Upper lobe of right lung (tissue), 1 donor: Measurements from ENCODE around the gene TASP1. TPM values are rescaled to one million over a fixed set of nuclear protein-coding genes. Genes with fewer than 3 reads are reported as not detected.

Source experiments
- ATAC-seq: fragments of 200-7000 bp; cut with Tn5 transposase; one replicate; pipeline ENCODE4 v1.9.1; 2020; ENCODE audit warnings: mild to moderate bottlenecking, moderate library complexity
- DNase-seq: peaks from one replicate; pipeline ENCODE4 v3.0.0-alpha.2; 2020
- H3K27ac ChIP-seq: fragments of 200-600 bp; one replicate; pipeline ENCODE4 v1.8.0; 2022
- H3K27me3 ChIP-seq: fragments of 200-600 bp; one replicate; pipeline ENCODE4 v1.8.0; 2022; ENCODE audit warnings: mild to moderate bottlenecking
- H3K36me3 ChIP-seq: fragments of 200-600 bp; one replicate; pipeline ENCODE4 v1.8.0; 2022
- H3K4me1 ChIP-seq: fragments of 200-600 bp; one replicate; pipeline ENCODE4 v1.8.0; 2022
- H3K4me3 ChIP-seq: fragments of 200-600 bp; one replicate; pipeline ENCODE4 v1.8.0; 2022; ENCODE audit warnings: mild to moderate bottlenecking
- H3K9me3 ChIP-seq: fragments of 200-600 bp; one replicate; pipeline ENCODE4 v1.8.0; 2022
- CTCF ChIP-seq: fragments of 200-600 bp; IDR thresholded peaks from one replicate; pipeline ENCODE4 v1.8.0; 2022; ENCODE audit warnings: antibody characterized with exemption
- intact Hi-C: fragments of 100-400 bp; cut with DNase I; formaldehyde crosslinking; loops from one replicate; pipeline ENCODE4 v1.11.0; 2022
- total RNA-seq: library from RNA; stranded (reverse); fragmentation: NEBNext Ultra II Directional; extraction: Animal tissue kit (Norgen Biotek cat#: 25700); gene quantifications from one replicate; pipeline ENCODE4 v1.2.1, GENCODE V29; 2021
- donor health status: DM: no; HTN: yes; CAD: no; lungs with severe emphysema.

TASP1 gene
- total RNA-seq, 1 donor from 2014 or later = 17.1 TPM

- intact Hi-C loops = no loop called here
These were observed 216.1 kb downstream of the TASP1 start for GRCh38 chr20:13422637-13423036.

GRCh38 chr20:13420625-13421024, 218.1 kb downstream of the TASP1 start:
- intact Hi-C loops = no loop called here
- TF ChIP-seq CTCF = no peak
- H3K4me1 ChIP-seq = peaks cover 9% of the 10 kb centered on the region
- no peaks in the 10 kb centered on the region for H3K36me3 ChIP-seq
- H3K27me3 ChIP-seq = no peaks in the 10 kb centered on the region
- no peak overlapping the region for H3K27ac ChIP-seq
- no peaks in the 10 kb centered on the region for H3K9me3 ChIP-seq
- ATAC-seq (no peak), DNase-seq (no peak)
- H3K4me3 ChIP-seq = no peak overlapping the region

More at GRCh38 chr20:13422637-13423036, 216.1 kb downstream of the TASP1 start:
- TF ChIP-seq CTCF = no peak
- H3K27me3 ChIP-seq = no peaks in the 10 kb centered on the region
- no peak overlapping the region for H3K27ac ChIP-seq
- ATAC-seq (no peak), DNase-seq (no peak)
- H3K4me1 ChIP-seq = peaks cover 9% of the 10 kb centered on the region
- no peak overlapping the region for H3K4me3 ChIP-seq
- H3K9me3 ChIP-seq = no peaks in the 10 kb centered on the region
- H3K36me3 ChIP-seq = no peaks in the 10 kb centered on the region

GRCh38 chr20:13419477-13419876, 219.3 kb downstream of the TASP1 start:
- intact Hi-C loops = no loop called here
- no peak for TF ChIP-seq CTCF
- no peaks in the 10 kb centered on the region for H3K9me3 ChIP-seq
- no peak overlapping the region for H3K4me3 ChIP-seq
- H3K27ac ChIP-seq = no peak overlapping the region
- no peaks in the 10 kb centered on the region for H3K36me3 ChIP-seq
- ATAC-seq (no peak), DNase-seq (no peak)
- no peaks in the 10 kb centered on the region for H3K27me3 ChIP-seq
- peaks cover 4% of the 10 kb centered on the region for H3K4me1 ChIP-seq

- no peak for TF ChIP-seq CTCF
- H3K27me3 ChIP-seq = no peaks in the 10 kb centered on the region
- H3K4me3 ChIP-seq = no peak overlapping the region
- intact Hi-C loops = no loop called here
- H3K9me3 ChIP-seq = no peaks in the 10 kb centered on the region
- no peak for DNase-seq
- H3K27ac ChIP-seq = no peak overlapping the region
- no peak for ATAC-seq
- peaks cover 4% of the 10 kb centered on the region for H3K4me1 ChIP-seq
- no peaks in the 10 kb centered on the region for H3K36me3 ChIP-seq
These were observed 220.2 kb downstream of the TASP1 start for GRCh38 chr20:13418263-13419229.

GRCh38 chr20:13416531-13416930, 222.2 kb downstream of the TASP1 start:
- no peak overlapping the region for H3K27ac ChIP-seq
- no peak for TF ChIP-seq CTCF
- intact Hi-C loops = no loop called here
- no peaks in the 10 kb centered on the region for H3K9me3 ChIP-seq
- H3K27me3 ChIP-seq = no peaks in the 10 kb centered on the region
- H3K36me3 ChIP-seq = no peaks in the 10 kb centered on the region
- ATAC-seq = no peak
- H3K4me3 ChIP-seq = no peak overlapping the region
- H3K4me1 ChIP-seq = peaks cover 4% of the 10 kb centered on the region
- DNase-seq = no peak
